Fibroblast of gingiva (primary cell): ENCODE results near the gene OR13F1.
"Not testable (repeated sequence)": the region's sequence is repeated elsewhere in the genome, so short reads cannot be mapped to it uniquely, and the experiment has no call there.

Experiments used
- DNase-seq: peaks from one replicate; pipeline ENCODE4 v3.0.0-alpha.2; 2011; ENCODE audit warnings: low read depth

Gene OR13F1, protein sequence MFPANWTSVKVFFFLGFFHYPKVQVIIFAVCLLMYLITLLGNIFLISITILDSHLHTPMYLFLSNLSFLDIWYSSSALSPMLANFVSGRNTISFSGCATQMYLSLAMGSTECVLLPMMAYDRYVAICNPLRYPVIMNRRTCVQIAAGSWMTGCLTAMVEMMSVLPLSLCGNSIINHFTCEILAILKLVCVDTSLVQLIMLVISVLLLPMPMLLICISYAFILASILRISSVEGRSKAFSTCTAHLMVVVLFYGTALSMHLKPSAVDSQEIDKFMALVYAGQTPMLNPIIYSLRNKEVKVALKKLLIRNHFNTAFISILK

DNA sequence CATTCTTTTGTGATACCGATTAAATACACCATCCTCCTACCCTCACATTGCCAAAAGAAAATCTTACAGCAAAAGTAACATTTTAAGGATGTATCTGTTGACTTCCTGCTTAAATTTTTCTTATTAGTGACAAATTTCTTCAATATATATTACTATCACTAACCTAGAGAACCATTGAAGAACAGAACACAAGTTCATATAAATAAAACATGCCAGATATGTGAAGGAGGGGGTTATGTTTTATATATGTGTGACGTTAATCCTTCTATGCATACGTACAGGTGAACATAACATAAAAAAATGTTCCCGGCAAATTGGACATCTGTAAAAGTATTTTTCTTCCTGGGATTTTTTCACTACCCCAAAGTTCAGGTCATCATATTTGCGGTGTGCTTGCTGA lies at the start of gene OR13F1:
Gene OR13F1 (plus strand): TSS at position 301 of the 400 bp plus-strand sequence. CDS start 0 bp downstream, at position 301.
- DNase-seq, result no peak

- DNase-seq, result no peak
Measured at GRCh38 chr9:104456831-104457230, 47.2 kb upstream of the OR13F1 start.

- DNase-seq, result no peak
Measured at GRCh38 chr9:104463864-104464263, 40.2 kb upstream of the OR13F1 start.

- no peak for DNase-seq
Measured at GRCh38 chr9:104468261-104468660, 35.8 kb upstream of the OR13F1 start.

DNA sequence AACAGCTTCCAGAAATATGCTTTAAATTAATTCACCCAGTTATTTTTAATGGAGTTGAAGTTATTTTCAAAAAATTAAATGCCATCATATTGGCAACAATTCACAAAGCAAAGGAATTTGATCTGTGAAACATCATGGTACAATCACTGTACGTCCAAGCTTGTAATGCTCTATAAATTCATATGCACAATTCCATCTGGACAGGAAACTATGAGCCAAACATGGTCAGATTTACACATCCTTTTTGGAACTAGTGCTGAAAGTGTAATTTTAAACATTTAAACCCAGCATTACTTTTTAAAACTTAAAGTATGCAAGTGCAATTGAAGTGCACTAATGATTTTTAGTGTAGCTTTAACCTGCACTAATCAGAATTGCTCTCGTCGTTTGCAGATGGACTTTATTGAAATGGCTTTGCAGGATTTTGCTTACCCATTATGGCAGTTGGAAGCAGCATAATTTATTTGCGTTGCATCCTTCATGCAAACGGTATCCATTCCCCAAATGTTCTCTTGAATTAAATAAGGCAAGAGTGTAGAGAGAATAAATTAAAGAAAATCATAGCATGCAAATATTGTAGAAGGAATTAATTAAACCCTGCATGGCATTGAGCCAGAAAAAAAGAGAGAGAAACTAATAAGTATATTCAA lies 21.0 kb upstream of the OR13F1 start:
- no peak for DNase-seq

DNA sequence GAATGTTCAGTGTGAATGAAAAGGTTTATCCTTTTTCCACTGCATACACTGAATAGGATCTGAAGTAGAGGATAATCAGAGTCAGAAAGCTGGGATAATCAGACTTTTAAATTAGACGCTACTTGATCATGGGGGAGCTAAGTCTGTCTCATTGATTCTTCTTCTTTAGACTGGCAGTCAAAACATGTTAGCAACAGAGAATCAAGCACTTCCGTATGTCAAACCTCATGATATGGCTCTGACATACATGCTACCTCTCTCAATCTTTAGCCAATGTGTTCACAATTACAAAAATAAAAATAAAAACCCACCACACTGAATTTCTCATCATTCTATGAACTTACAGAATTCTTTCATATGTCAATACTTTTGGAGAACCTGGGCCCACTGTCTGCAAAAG lies 19.0 kb upstream of the OR13F1 start:
- no peak for DNase-seq

- no peak for DNase-seq
Measured at GRCh38 chr9:104494808-104495207, 9.3 kb upstream of the OR13F1 start.

DNA sequence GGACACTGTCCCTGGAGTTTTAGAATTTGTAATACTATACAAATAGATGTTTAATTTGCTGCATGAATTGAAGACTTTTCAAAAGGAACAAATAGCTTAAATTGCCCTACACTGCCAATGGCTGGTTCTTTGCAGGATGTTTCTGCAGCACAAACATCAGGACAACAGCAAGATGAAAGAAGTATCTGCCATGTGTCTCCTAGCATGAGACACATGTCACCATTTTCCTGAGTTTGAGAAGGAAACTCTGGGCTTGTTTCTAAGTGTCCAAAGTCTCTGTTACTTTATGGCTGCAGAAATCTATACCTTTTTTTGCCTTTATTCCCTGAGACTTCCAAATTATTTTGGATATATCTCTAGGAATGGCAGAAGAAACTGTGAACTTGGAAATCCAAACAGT lies 623 bp upstream of the OR13F1 start:
- DNase-seq, result no peak

- no peak for DNase-seq
Measured at GRCh38 chr9:104506565-104506964, 2.5 kb downstream of the OR13F1 start.

- no peak for DNase-seq
Measured at GRCh38 chr9:104514901-104515300, 10.8 kb downstream of the OR13F1 start.

GRCh38 chr9:104520241-104520640 lies 16.2 kb downstream of the OR13F1 start:
- not testable (repeated sequence) for DNase-seq

- no peak for DNase-seq
Measured at GRCh38 chr9:104527109-104527508, 23.0 kb downstream of the OR13F1 start, which contains the start of gene OR13C4. TSS of gene OR13C4 (minus strand) at chr9:104527209. CDS start at chr9:104527209, 0 bp downstream.

DNA sequence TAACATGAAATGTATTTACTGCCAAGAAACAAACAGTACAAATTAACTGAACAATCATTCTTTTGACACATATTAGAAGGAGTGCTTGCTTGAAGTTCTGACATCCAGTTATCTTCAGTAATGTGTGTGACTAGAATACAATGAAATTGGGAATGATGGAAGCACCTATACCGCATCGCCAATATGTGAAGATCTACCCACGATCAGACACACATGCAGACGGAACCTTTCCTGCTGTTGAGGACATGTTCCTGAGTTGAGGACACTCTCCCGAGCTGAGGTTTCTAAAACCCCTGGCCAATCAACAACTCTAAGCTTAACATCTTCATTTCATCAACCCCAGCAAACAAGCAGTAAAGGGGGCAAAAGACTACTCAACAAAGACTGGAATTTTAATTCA lies 32.7 kb downstream of the OR13F1 start, which contains the start of gene OR13C3:
Gene OR13C3 (minus strand): TSS at position 101 of the 400 bp plus-strand sequence. CDS start 133 bp downstream, outside the sequence.
- no peak for DNase-seq

- DNase-seq, result no peak
Measured at GRCh38 chr9:104539275-104539674, 35.2 kb downstream of the OR13F1 start.

DNA sequence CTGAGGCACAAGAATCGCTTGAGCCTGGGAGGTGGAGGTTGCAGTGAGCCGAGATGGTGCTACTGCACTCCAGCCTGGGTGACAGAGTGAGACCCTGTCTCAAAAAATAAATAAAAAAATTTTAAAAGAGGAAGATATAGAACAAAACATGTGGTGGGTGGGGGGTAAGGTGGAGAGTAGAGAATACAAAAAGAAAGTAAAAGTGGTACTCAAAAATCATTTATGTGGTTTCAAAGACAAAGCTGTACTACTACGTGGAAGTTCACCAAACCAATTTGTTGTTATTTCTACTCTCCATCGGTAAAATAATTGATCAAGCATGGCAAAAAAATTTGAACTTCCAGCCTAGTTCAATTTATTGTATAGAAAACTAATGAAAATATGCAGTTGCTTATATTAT lies 40.6 kb downstream of the OR13F1 start:
- DNase-seq, result no peak

- DNase-seq, result no peak
Measured at GRCh38 chr9:104553261-104553660, 49.2 kb downstream of the OR13F1 start.
